Measurements from ENCODE around the gene ROBO3. TPM values are rescaled to one million over a fixed set of nuclear protein-coding genes. Genes with fewer than 3 reads are reported as not detected.

ROBO3 gene
- total and polyA plus RNA-seq, 4 donors = 2.1 to 63.0 (median 17.7) TPM

DNA sequence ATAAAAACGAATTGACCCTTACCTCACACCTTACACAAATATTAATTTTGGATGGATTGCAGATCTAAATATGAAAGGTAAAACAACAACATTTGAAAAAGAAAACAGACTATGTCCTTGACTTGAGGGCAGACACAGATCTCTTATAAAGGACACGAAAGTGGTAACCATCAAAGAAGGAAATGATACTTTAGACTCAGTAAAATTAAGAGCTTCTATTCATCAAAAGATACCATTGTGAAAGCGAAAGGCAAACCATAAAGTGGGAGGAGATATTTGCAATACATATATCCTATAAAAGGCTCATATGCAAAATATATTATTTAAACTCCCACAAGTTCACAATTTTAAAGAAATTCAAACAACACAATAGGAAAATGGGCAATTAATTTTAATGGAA is 65.6 kb downstream of the ROBO3 start:
- H3K4me1 ChIP-seq (ENCODE audit: control insufficient read depth in 1 of 2, insufficient read depth in 2 of 2, low read length in 2 of 2) = no peaks in the 10 kb centered on the region
- no peak overlapping the region for H3K4me3 ChIP-seq (ENCODE audit: low read length in 2 of 2)
- no peak for DNase-seq
- no peak overlapping the region for H3K27ac ChIP-seq (ENCODE audit: low read depth in 1 of 2, low read length in 2 of 2)
- WGBS, 2 donors = 70 to 76% methylated on average over 3 of the region's 3 CpGs
- intact Hi-C loops (cut with DNase I) = no loop called here
- no peak for ATAC-seq (ENCODE audit: low FRiP score)
- no peaks in the 10 kb centered on the region for H3K9me3 ChIP-seq (ENCODE audit: control insufficient read depth, low read length)
- no peaks in the 10 kb centered on the region for H3K36me3 ChIP-seq (ENCODE audit: control insufficient read depth in 1 of 2, insufficient read depth in 2 of 2, low read length in 1 of 2)
- H3K27me3 ChIP-seq (ENCODE audit: control insufficient read depth in 1 of 2, insufficient read depth in 2 of 2, low read length in 1 of 2) = no peaks in the 10 kb centered on the region

Other genes starting within 250 kb of the ROBO3 start
- 10 to 100 TPM; 42.7 to 47.9 TPM for gene TBRG1, start 242.6 kb upstream of the ROBO3 start, total RNA-seq
- gene TBRG1, start 242.6 kb upstream of the ROBO3 start, polyA plus RNA-seq = 10 to 100 TPM; 20.5 to 65.4 TPM
- 10 to 100 TPM; 11.5 to 24.8 TPM for gene SIAE, start 191.7 kb upstream of the ROBO3 start, total RNA-seq
- 10 to 100 TPM in 1 of 2 donors, 1 to 10 TPM in 1; 6.9 to 14.8 TPM for gene SIAE, start 191.7 kb upstream of the ROBO3 start, polyA plus RNA-seq
- 1 to 10 TPM; 2.7 to 3.9 TPM for gene SPA17, start 191.5 kb upstream of the ROBO3 start, total RNA-seq
- gene SPA17, start 191.5 kb upstream of the ROBO3 start, polyA plus RNA-seq = 1 to 10 TPM; 4.8 to 7.1 TPM
- 10 to 100 TPM; 33.2 to 41.1 TPM for gene NRGN, start 125.5 kb upstream of the ROBO3 start, total RNA-seq
- gene NRGN, start 125.5 kb upstream of the ROBO3 start, polyA plus RNA-seq = 10 to 100 TPM; 15.4 to 38.5 TPM
- 1 to 10 TPM; 3.8 to 6.9 TPM for gene VSIG2, start 113.2 kb upstream of the ROBO3 start, total RNA-seq
- 1 to 10 TPM; 1.9 to 3.1 TPM for gene VSIG2, start 113.2 kb upstream of the ROBO3 start, polyA plus RNA-seq
- 100 to 1,000 TPM in 1 of 2 donors, 10 to 100 TPM in 1; 95.1 to 182 TPM for gene ESAM, start 103.1 kb upstream of the ROBO3 start, total RNA-seq
- 100 to 1,000 TPM in 1 of 2 donors, 10 to 100 TPM in 1; 33.2 to 110 TPM for gene ESAM, start 103.1 kb upstream of the ROBO3 start, polyA plus RNA-seq
- gene MSANTD2, start 65.0 kb upstream of the ROBO3 start, total RNA-seq = 10 to 100 TPM; 21.5 to 23.6 TPM
- gene MSANTD2, start 65.0 kb upstream of the ROBO3 start, polyA plus RNA-seq = 10 to 100 TPM in 1 of 2 donors, 1 to 10 TPM in 1; 6.3 to 18.0 TPM
- 10 to 100 TPM; 19.7 to 41.9 TPM for gene ROBO4, start 32.4 kb downstream of the ROBO3 start, total RNA-seq
- gene ROBO4, start 32.4 kb downstream of the ROBO3 start, polyA plus RNA-seq = 1 to 10 TPM; 2.4 to 2.8 TPM
- under 1 TPM in 1 of 2 donors, not detected in 1; 0.51 TPM for gene HEPN1, start 53.8 kb downstream of the ROBO3 start, total RNA-seq
- gene HEPN1, start 53.8 kb downstream of the ROBO3 start, polyA plus RNA-seq = not detected
- gene HEPACAM, start 70.6 kb downstream of the ROBO3 start, total RNA-seq = under 1 TPM; 0.10 to 0.30 TPM
- gene HEPACAM, start 70.6 kb downstream of the ROBO3 start, polyA plus RNA-seq = not detected
- gene CCDC15, start 88.8 kb downstream of the ROBO3 start, total RNA-seq = 1 to 10 TPM in 1 of 2 donors, under 1 TPM in 1; 0.97 to 1.5 TPM
- gene CCDC15, start 88.8 kb downstream of the ROBO3 start, polyA plus RNA-seq = under 1 TPM; 0.13 to 0.61 TPM
- gene SLC37A2, start 197.9 kb downstream of the ROBO3 start, total RNA-seq = 10 to 100 TPM in 1 of 2 donors, 1 to 10 TPM in 1; 9.1 to 11.8 TPM
- 1 to 10 TPM in 1 of 2 donors, under 1 TPM in 1; 0.72 to 6.8 TPM for gene SLC37A2, start 197.9 kb downstream of the ROBO3 start, polyA plus RNA-seq
- 10 to 100 TPM in 1 of 2 donors, 1 to 10 TPM in 1; 9.9 to 16.9 TPM for gene TMEM218, start 246.2 kb downstream of the ROBO3 start, total RNA-seq
- gene TMEM218, start 246.2 kb downstream of the ROBO3 start, polyA plus RNA-seq = 10 to 100 TPM; 31.9 to 34.7 TPM